ENCODE measurements around the gene DENND1C.
A peak's percentile ranks its signal among the peaks of the same experiment; 100 is the strongest.

Gene DENND1C

GRCh38 chr19:6484831-6485230 is 3.2 kb upstream of the DENND1C start:
- peaks cover 28% of the 10 kb centered on the region for H3K4me1 ChIP-seq (ENCODE audit: control insufficient read depth, low read length)
- no peaks in the 10 kb centered on the region for H3K9me3 ChIP-seq (ENCODE audit: control insufficient read depth, insufficient read depth, low read length)
- H3K27ac ChIP-seq (ENCODE audit: low read depth, low read length): no peak overlapping the region
- H3K4me2 ChIP-seq (ENCODE audit: low read length): no peak overlapping the region
- H3K4me3 ChIP-seq (ENCODE audit: low read length): no peak overlapping the region
- TF ChIP-seq CTCF (IDR thresholded peaks at IDR 0.05; ENCODE audit: low read depth, low read length, poor library complexity, severe bottlenecking): no peak
- no peak for TF ChIP-seq EZH2phosphoT487 (IDR thresholded peaks at IDR 0.05; ENCODE audit: borderline replicate concordance, low read length)
- H3F3A ChIP-seq (ENCODE audit: control insufficient read depth, insufficient read depth): no peaks in the 10 kb centered on the region
- H3K36me3 ChIP-seq (ENCODE audit: control insufficient read depth, low read length): peaks cover 3% of the 10 kb centered on the region
- no peaks in the 10 kb centered on the region for H3K9me2 ChIP-seq (replicated peaks; ENCODE audit: control insufficient read depth, low read length)
- no peaks in the 10 kb centered on the region for H4K20me1 ChIP-seq (ENCODE audit: control insufficient read depth, insufficient read depth, low read depth, low read length)
- H3K79me2 ChIP-seq (ENCODE audit: control insufficient read depth, low read length): peaks cover 9% of the 10 kb centered on the region
- no peaks in the 10 kb centered on the region for H3K27me3 ChIP-seq (ENCODE audit: control insufficient read depth, low read length)

GRCh38 chr19:6484230-6484629 is 2.6 kb upstream of the DENND1C start:
- H3K27me3 ChIP-seq (ENCODE audit: control insufficient read depth, low read length): no peaks in the 10 kb centered on the region
- peaks cover 22% of the 10 kb centered on the region for H3K4me1 ChIP-seq (ENCODE audit: control insufficient read depth, low read length)
- no peaks in the 10 kb centered on the region for H4K20me1 ChIP-seq (ENCODE audit: control insufficient read depth, insufficient read depth, low read depth, low read length)
- H3K79me2 ChIP-seq (ENCODE audit: control insufficient read depth, low read length): peaks cover 9% of the 10 kb centered on the region
- no peaks in the 10 kb centered on the region for H3F3A ChIP-seq (ENCODE audit: control insufficient read depth, insufficient read depth)
- no peak overlapping the region for H3K27ac ChIP-seq (ENCODE audit: low read depth, low read length)
- TF ChIP-seq EZH2phosphoT487 (IDR thresholded peaks at IDR 0.05; ENCODE audit: borderline replicate concordance, low read length): no peak
- TF ChIP-seq CTCF (IDR thresholded peaks at IDR 0.05; ENCODE audit: low read depth, low read length, poor library complexity, severe bottlenecking): no peak
- no peaks in the 10 kb centered on the region for H3K9me2 ChIP-seq (replicated peaks; ENCODE audit: control insufficient read depth, low read length)
- H3K9me3 ChIP-seq (ENCODE audit: control insufficient read depth, insufficient read depth, low read length): no peaks in the 10 kb centered on the region
- peaks cover 3% of the 10 kb centered on the region for H3K36me3 ChIP-seq (ENCODE audit: control insufficient read depth, low read length)
- H3K4me2 ChIP-seq (ENCODE audit: low read length): no peak overlapping the region
- H3K4me3 ChIP-seq (ENCODE audit: low read length): no peak overlapping the region

- Histone ChIP-seq H3K36me3 (ENCODE audit: control insufficient read depth, low read length) (peaks cover 3% of the 10 kb centered on the region), H4K20me1 (ENCODE audit: control insufficient read depth, insufficient read depth, low read depth, low read length) (no peaks in the 10 kb centered on the region), H3K79me2 (ENCODE audit: control insufficient read depth, low read length) (peaks cover 9% of the 10 kb centered on the region), H3K9me3 (ENCODE audit: control insufficient read depth, insufficient read depth, low read length) (no peaks in the 10 kb centered on the region), H3K4me1 (ENCODE audit: control insufficient read depth, low read length) (peaks cover 20% of the 10 kb centered on the region), H3F3A (ENCODE audit: control insufficient read depth, insufficient read depth) (no peaks in the 10 kb centered on the region), H3K4me3 (ENCODE audit: low read length) (no peak overlapping the region), H3K4me2 (ENCODE audit: low read length) (no peak overlapping the region), H3K27me3 (ENCODE audit: control insufficient read depth, low read length) (no peaks in the 10 kb centered on the region), H3K9me2 (replicated peaks; ENCODE audit: control insufficient read depth, low read length) (no peaks in the 10 kb centered on the region), H3K27ac (ENCODE audit: low read depth, low read length) (no peak overlapping the region)
- TF ChIP-seq EZH2phosphoT487 (IDR thresholded peaks at IDR 0.05; ENCODE audit: borderline replicate concordance, low read length): no peak
- TF ChIP-seq CTCF (IDR thresholded peaks at IDR 0.05; ENCODE audit: low read depth, low read length, poor library complexity, severe bottlenecking): no peak
Observed at GRCh38 chr19:6483235-6483634, 1.6 kb upstream of the DENND1C start.

- H3K79me2 ChIP-seq (ENCODE audit: control insufficient read depth, low read length): peaks cover 9% of the 10 kb centered on the region
- H3K27me3 ChIP-seq (ENCODE audit: control insufficient read depth, low read length): no peaks in the 10 kb centered on the region
- H3K4me3 ChIP-seq (ENCODE audit: low read length): peak overlapping the region; percentile 97
- H3K9me2 ChIP-seq (replicated peaks; ENCODE audit: control insufficient read depth, low read length): no peaks in the 10 kb centered on the region
- H4K20me1 ChIP-seq (ENCODE audit: control insufficient read depth, insufficient read depth, low read depth, low read length): no peaks in the 10 kb centered on the region
- no peaks in the 10 kb centered on the region for H3K9me3 ChIP-seq (ENCODE audit: control insufficient read depth, insufficient read depth, low read length)
- no peak for TF ChIP-seq CTCF (IDR thresholded peaks at IDR 0.05; ENCODE audit: low read depth, low read length, poor library complexity, severe bottlenecking)
- no peak for TF ChIP-seq EZH2phosphoT487 (IDR thresholded peaks at IDR 0.05; ENCODE audit: borderline replicate concordance, low read length)
- H3K4me2 ChIP-seq (ENCODE audit: low read length): peak overlapping the region; percentile 96
- peaks cover 3% of the 10 kb centered on the region for H3K36me3 ChIP-seq (ENCODE audit: control insufficient read depth, low read length)
- no peak overlapping the region for H3K27ac ChIP-seq (ENCODE audit: low read depth, low read length)
- H3K4me1 ChIP-seq (ENCODE audit: control insufficient read depth, low read length): peaks cover 20% of the 10 kb centered on the region
- no peaks in the 10 kb centered on the region for H3F3A ChIP-seq (ENCODE audit: control insufficient read depth, insufficient read depth)
Observed at GRCh38 chr19:6482343-6482686, 728 bp upstream of the DENND1C start.

Data from DOHH2 (cell line).